ENCODE data around the gene SUPT4H1. TPM values are rescaled to one million over a fixed set of nuclear protein-coding genes. Genes with fewer than 3 reads are reported as not detected.

Gene SUPT4H1
- total RNA-seq, 1 experiment from 2014 or later, result 50.2 TPM

GRCh38 chr17:58328195-58329034 is 23.6 kb downstream of the SUPT4H1 start, which contains the start of gene TSPOAP1:
Gene TSPOAP1 (minus strand): TSS chr17:58328795. CDS start chr17:58327920, 875 bp downstream.
- Histone ChIP-seq H3K27me3 (ENCODE audit: low read length) (no peaks in the 10 kb centered on the region), H3K9ac (ENCODE audit: low read length) (peak within 1 kb of the TSS; percentile 61), H3K4me2 (ENCODE audit: low read depth, low read length, poor library complexity, severe bottlenecking) (peak within 1 kb of the TSS; percentile 30), H3K79me2 (ENCODE audit: low read length) (peaks cover 13% of the 10 kb centered on the region), H3K36me3 (ENCODE audit: insufficient read depth, low read length) (peaks cover 22% of the 10 kb centered on the region), H3K4me1 (ENCODE audit: low read length) (peaks cover 51% of the 10 kb centered on the region), H3K27ac (ENCODE audit: low read length) (peak within 1 kb of the TSS; percentile 100), H3K9me3 (ENCODE audit: low read length) (no peaks in the 10 kb centered on the region), H3K4me3 (ENCODE audit: low read length) (no peak within 1 kb of the TSS), H4K20me1 (ENCODE audit: insufficient read depth, low read depth, low read length) (peaks cover 17% of the 10 kb centered on the region; the same call in 1 of the 2 replicates), H2AFZ (ENCODE audit: low read length) (no peak within 1 kb of the TSS), H3K9me2 (replicated peaks; ENCODE audit: insufficient read depth, low read length) (no peaks in the 10 kb centered on the region)
- peak; percentile 98 for DNase-seq

- H3K4me2 ChIP-seq (ENCODE audit: low read depth, low read length, poor library complexity, severe bottlenecking), result peak overlapping the region; percentile 30
- H3K4me1 ChIP-seq (ENCODE audit: low read length), result peaks cover 43% of the 10 kb centered on the region
- H3K27ac ChIP-seq (ENCODE audit: low read length), result peak overlapping the region; percentile 100
- no peak overlapping the region for H3K4me3 ChIP-seq (ENCODE audit: low read length)
- H3K9me2 ChIP-seq (replicated peaks; ENCODE audit: insufficient read depth, low read length), result no peaks in the 10 kb centered on the region
- no peak overlapping the region for H2AFZ ChIP-seq (ENCODE audit: low read length)
- peaks cover 22% of the 10 kb centered on the region for H3K36me3 ChIP-seq (ENCODE audit: insufficient read depth, low read length)
- H3K79me2 ChIP-seq (ENCODE audit: low read length), result peaks cover 13% of the 10 kb centered on the region
- peak overlapping the region; percentile 61 for H3K9ac ChIP-seq (ENCODE audit: low read length)
- no peaks in the 10 kb centered on the region for H3K27me3 ChIP-seq (ENCODE audit: low read length)
- DNase-seq, result peak; percentile 94
- peaks cover 17% of the 10 kb centered on the region; the same call in 1 of the 2 replicates for H4K20me1 ChIP-seq (ENCODE audit: insufficient read depth, low read depth, low read length)
- H3K9me3 ChIP-seq (ENCODE audit: low read length), result no peaks in the 10 kb centered on the region
Measured at GRCh38 chr17:58327363-58328194, 24.4 kb downstream of the SUPT4H1 start.

- Histone ChIP-seq H3K79me2 (ENCODE audit: low read length) (peaks cover 8% of the 10 kb centered on the region; the same call in 1 of the 2 replicates), H3K27me3 (ENCODE audit: low read length) (no peaks in the 10 kb centered on the region)
Measured at GRCh38 chr17:58326609-58327362, 25.2 kb downstream of the SUPT4H1 start.

GRCh38 chr17:58325976-58326468 is 26.0 kb downstream of the SUPT4H1 start:
- Histone ChIP-seq H3K9me2 (replicated peaks; ENCODE audit: insufficient read depth, low read length) (no peaks in the 10 kb centered on the region), H3K79me2 (ENCODE audit: low read length) (0 out of 2 replicates have a peak, but pooled peaks cover under 1% of the 10 kb centered on the region), H3K9me3 (ENCODE audit: low read length) (no peaks in the 10 kb centered on the region), H3K4me2 (ENCODE audit: low read depth, low read length, poor library complexity, severe bottlenecking) (no peak overlapping the region), H3K4me1 (ENCODE audit: low read length) (peaks cover 42% of the 10 kb centered on the region), H3K27me3 (ENCODE audit: low read length) (no peaks in the 10 kb centered on the region), H2AFZ (ENCODE audit: low read length) (no peak overlapping the region), H4K20me1 (ENCODE audit: insufficient read depth, low read depth, low read length) (peaks cover 5% of the 10 kb centered on the region; the same call in 1 of the 2 replicates), H3K4me3 (ENCODE audit: low read length) (no peak overlapping the region), H3K9ac (ENCODE audit: low read length) (no peak overlapping the region), H3K27ac (ENCODE audit: low read length) (no peak overlapping the region), H3K36me3 (ENCODE audit: insufficient read depth, low read length) (peaks cover 12% of the 10 kb centered on the region)
- peak; percentile 65 for DNase-seq

More at GRCh38 chr17:58326609-58327362, 25.2 kb downstream of the SUPT4H1 start:
- Histone ChIP-seq H3K27ac (ENCODE audit: low read length) (peak overlapping the region; percentile 100; the same call in 1 of the 2 replicates), H3K4me2 (ENCODE audit: low read depth, low read length, poor library complexity, severe bottlenecking) (no peak overlapping the region), H2AFZ (ENCODE audit: low read length) (no peak overlapping the region), H3K9me2 (replicated peaks; ENCODE audit: insufficient read depth, low read length) (no peaks in the 10 kb centered on the region), H3K4me3 (ENCODE audit: low read length) (no peak overlapping the region), H3K9me3 (ENCODE audit: low read length) (no peaks in the 10 kb centered on the region), H3K9ac (ENCODE audit: low read length) (no peak overlapping the region), H3K4me1 (ENCODE audit: low read length) (peaks cover 42% of the 10 kb centered on the region), H3K36me3 (ENCODE audit: insufficient read depth, low read length) (peaks cover 19% of the 10 kb centered on the region), H4K20me1 (ENCODE audit: insufficient read depth, low read depth, low read length) (peaks cover 13% of the 10 kb centered on the region; the same call in 1 of the 2 replicates)
- DNase-seq, result peak; percentile 74

- peaks cover 5% of the 10 kb centered on the region; the same call in 1 of the 2 replicates for H3K36me3 ChIP-seq (ENCODE audit: insufficient read depth, low read length)
- H3K4me2 ChIP-seq (ENCODE audit: low read depth, low read length, poor library complexity, severe bottlenecking), result no peak overlapping the region
- H2AFZ ChIP-seq (ENCODE audit: low read length), result no peak overlapping the region
- H3K9ac ChIP-seq (ENCODE audit: low read length), result no peak overlapping the region
- no peaks in the 10 kb centered on the region for H3K27me3 ChIP-seq (ENCODE audit: low read length)
- H3K9me3 ChIP-seq (ENCODE audit: low read length), result no peaks in the 10 kb centered on the region
- H3K4me3 ChIP-seq (ENCODE audit: low read length), result no peak overlapping the region
- peak; percentile 75 for DNase-seq
- no peak overlapping the region for H3K27ac ChIP-seq (ENCODE audit: low read length)
- H3K79me2 ChIP-seq (ENCODE audit: low read length), result no peaks in the 10 kb centered on the region
- H3K4me1 ChIP-seq (ENCODE audit: low read length), result peaks cover 39% of the 10 kb centered on the region
- no peaks in the 10 kb centered on the region for H4K20me1 ChIP-seq (ENCODE audit: insufficient read depth, low read depth, low read length)
- H3K9me2 ChIP-seq (replicated peaks; ENCODE audit: insufficient read depth, low read length), result no peaks in the 10 kb centered on the region
Measured at GRCh38 chr17:58325289-58325726, 26.7 kb downstream of the SUPT4H1 start.

GRCh38 chr17:58324409-58325288 is 27.4 kb downstream of the SUPT4H1 start:
- Histone ChIP-seq H3K36me3 (ENCODE audit: insufficient read depth, low read length) (peaks cover 3% of the 10 kb centered on the region; the same call in 1 of the 2 replicates), H3K4me3 (ENCODE audit: low read length) (no peak overlapping the region), H4K20me1 (ENCODE audit: insufficient read depth, low read depth, low read length) (no peaks in the 10 kb centered on the region), H3K4me2 (ENCODE audit: low read depth, low read length, poor library complexity, severe bottlenecking) (no peak overlapping the region), H3K27ac (ENCODE audit: low read length) (no peak overlapping the region), H3K27me3 (ENCODE audit: low read length) (no peaks in the 10 kb centered on the region), H3K4me1 (ENCODE audit: low read length) (peaks cover 33% of the 10 kb centered on the region), H2AFZ (ENCODE audit: low read length) (no peak overlapping the region), H3K9ac (ENCODE audit: low read length) (no peak overlapping the region), H3K9me2 (replicated peaks; ENCODE audit: insufficient read depth, low read length) (no peaks in the 10 kb centered on the region), H3K9me3 (ENCODE audit: low read length) (no peaks in the 10 kb centered on the region), H3K79me2 (ENCODE audit: low read length) (no peaks in the 10 kb centered on the region)
- peak; percentile 38 for DNase-seq

- no peaks in the 10 kb centered on the region for H3K9me3 ChIP-seq (ENCODE audit: low read length)
- H3K36me3 ChIP-seq (ENCODE audit: insufficient read depth, low read length), result peaks cover 3% of the 10 kb centered on the region; the same call in 1 of the 2 replicates
- DNase-seq, result no peak
- no peaks in the 10 kb centered on the region for H3K79me2 ChIP-seq (ENCODE audit: low read length)
- H2AFZ ChIP-seq (ENCODE audit: low read length), result no peak overlapping the region
- no peaks in the 10 kb centered on the region for H4K20me1 ChIP-seq (ENCODE audit: insufficient read depth, low read depth, low read length)
- H3K4me2 ChIP-seq (ENCODE audit: low read depth, low read length, poor library complexity, severe bottlenecking), result no peak overlapping the region
- peaks cover 30% of the 10 kb centered on the region for H3K4me1 ChIP-seq (ENCODE audit: low read length)
- H3K27ac ChIP-seq (ENCODE audit: low read length), result no peak overlapping the region
- no peaks in the 10 kb centered on the region for H3K9me2 ChIP-seq (replicated peaks; ENCODE audit: insufficient read depth, low read length)
- no peak overlapping the region for H3K9ac ChIP-seq (ENCODE audit: low read length)
- H3K27me3 ChIP-seq (ENCODE audit: low read length), result no peaks in the 10 kb centered on the region
- no peak overlapping the region for H3K4me3 ChIP-seq (ENCODE audit: low read length)
Measured at GRCh38 chr17:58324056-58324408, 28.0 kb downstream of the SUPT4H1 start.

Measured in Karpas-422 (cell line).